Fibroblast of lung (primary cell): ENCODE data around the gene LMF2. TPM values are rescaled to one million over a fixed set of nuclear protein-coding genes. Genes with fewer than 3 reads are reported as not detected.

Experiments
- DNase-seq, 2 donors: peaks; one replicate each; pipeline versions ENCODE4 v3.0.0 to v3.0.0-alpha.2; 2010; ENCODE audit warnings: low read depth in 2 of 2
- H2AFZ ChIP-seq: 2 replicates; pipeline ENCODE4 v1.5.1; 2012; ENCODE audit warnings: low read length, control low read depth, inconsistent platforms
- H3K27ac ChIP-seq: 2 replicates; pipeline ENCODE4 v1.5.1; 2011; ENCODE audit warnings: low read length, control low read depth; ENCODE audit not compliant: insufficient read depth
- H3K27me3 ChIP-seq: 2 replicates; pipeline ENCODE4 v1.5.1; 2011; ENCODE audit warnings: mild to moderate bottlenecking, low read length; ENCODE audit not compliant: control insufficient read depth, insufficient read depth
- H3K36me3 ChIP-seq: 2 replicates; pipeline ENCODE4 v1.5.1; 2011; ENCODE audit warnings: low read length; ENCODE audit not compliant: control insufficient read depth, insufficient read depth
- H3K4me1 ChIP-seq: 2 replicates; pipeline ENCODE4 v1.5.1; 2011; ENCODE audit warnings: low read length; ENCODE audit not compliant: control insufficient read depth, insufficient read depth; ENCODE audit errors: extremely low read depth
- H3K4me2 ChIP-seq: 2 replicates; pipeline ENCODE4 v1.5.1; 2011; ENCODE audit warnings: low read length, control low read depth; ENCODE audit not compliant: insufficient read depth; ENCODE audit errors: extremely low read depth
- H3K4me3 ChIP-seq, 4 experiments: fragments of 200-600 bp in 1 of 4; sonication (generic) in 1 of 4; replicated peaks in 1 of 4; 2 replicates each; pipeline ENCODE4 v1.5.1; 2011 to 2016; ENCODE audit warnings: low read length in 4 of 4, low read depth in 3 of 4, mild to moderate bottlenecking in 3 of 4, control low read depth in 2 of 4, inconsistent platforms in 1 of 4, mixed read lengths in 1 of 4; ENCODE audit not compliant: insufficient read depth in 1 of 4; ENCODE audit errors: control extremely low read depth in 1 of 4
- H3K79me2 ChIP-seq: 2 replicates; pipeline ENCODE4 v1.5.1; 2012; ENCODE audit warnings: mild to moderate bottlenecking, low read length, inconsistent platforms; ENCODE audit not compliant: control insufficient read depth, insufficient read depth
- H3K9ac ChIP-seq: 2 replicates; pipeline ENCODE4 v1.5.1; 2011; ENCODE audit warnings: mild to moderate bottlenecking, low read length, control low read depth; ENCODE audit not compliant: insufficient read depth
- H3K9me3 ChIP-seq: 2 replicates; pipeline ENCODE4 v1.5.1; 2012; ENCODE audit warnings: low read depth, low read length; ENCODE audit not compliant: control insufficient read depth, insufficient read depth
- H4K20me1 ChIP-seq: 2 replicates; pipeline ENCODE4 v1.5.1; 2011; ENCODE audit warnings: low read length; ENCODE audit not compliant: control insufficient read depth, insufficient read depth; ENCODE audit errors: extremely low read depth
- CTCF ChIP-seq, 2 donors: IDR thresholded peaks in 1 of 2; conservative IDR thresholded peaks in 1 of 2; 1 replicate in 1 of 2; 2 replicates in 1 of 2; pipeline ENCODE4 v1.5.1; 2011 to 2012; ENCODE audit warnings: low read length in 2 of 2, control low read depth in 1 of 2, inconsistent platforms in 1 of 2, low read depth in 1 of 2, mild to moderate bottlenecking in 1 of 2
- EZH2 ChIP-seq: IDR thresholded peaks from 2 replicates; pipeline ENCODE4 v1.5.1; 2012; ENCODE audit warnings: low read length, control low read depth, mild to moderate bottlenecking; ENCODE audit errors: missing control alignments
- polyA plus RNA-seq, 2 donors: library from polyadenylated mRNA; depleted of rRNA in 1 of 2; stranded (reverse) in 1 of 2; unstranded in 1 of 2; fragments of >200 nt; gene quantifications; 2 replicates each; pipeline ENCODE4 v1.2.1, GENCODE V29; 2011 to 2012; ENCODE audit warnings: missing spikeins in 1 of 2
- total RNA-seq: library from RNA; depleted of rRNA; stranded (reverse); fragments of >200 nt; gene quantifications from 2 replicates; pipeline ENCODE4 v1.2.1, GENCODE V29; 2014

LMF2 gene
- total and polyA plus RNA-seq, 2 donors (not counting 1 experiment from before 2014, with no cell fraction given): 25.8 to 37.8 TPM

GRCh38 chr22:50500452-50500851 is 7.0 kb downstream of the LMF2 start:
- no peak for DNase-seq
- TF ChIP-seq CTCF (conservative IDR thresholded peaks at IDR 0.05 in 1 of 2, IDR thresholded peaks at IDR 0.05 in 1 of 2; ENCODE audit: low read depth in 1 of 2, low read length in 2 of 2): no peak
- no peak for TF ChIP-seq EZH2
- H3K36me3 ChIP-seq: peaks cover 14% of the 10 kb centered on the region

DNA sequence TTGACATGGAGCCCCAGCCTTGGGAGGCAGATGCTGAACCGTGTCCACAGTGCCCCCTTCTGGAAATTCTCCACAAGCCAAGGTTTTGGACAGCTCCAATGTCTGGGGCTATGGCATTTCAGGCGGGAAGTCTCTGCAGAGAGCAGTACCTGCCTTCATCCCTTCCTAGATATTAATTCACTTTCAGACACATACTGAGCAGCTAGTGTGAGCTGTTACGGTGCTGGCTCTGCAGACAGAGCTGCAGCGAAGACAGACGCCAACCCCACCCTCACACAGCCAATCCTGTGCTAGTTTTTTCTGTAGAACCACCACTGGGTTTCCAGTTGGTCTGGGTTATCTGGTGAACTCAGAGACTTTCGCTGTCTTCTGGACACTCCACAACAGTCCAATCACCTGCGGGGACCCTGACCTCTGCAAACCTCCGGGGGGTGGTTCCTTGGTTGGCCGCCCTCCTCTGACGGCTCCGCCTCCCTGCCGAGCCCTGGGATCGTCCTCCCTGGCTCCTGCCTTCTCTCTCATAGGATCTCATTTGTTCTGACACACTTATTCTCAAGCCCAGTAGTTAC is 9.1 kb downstream of the LMF2 start:
- H4K20me1 ChIP-seq: no peaks in the 10 kb centered on the region
- H3K79me2 ChIP-seq: no peaks in the 10 kb centered on the region
- peak; percentile 36 to 62 for DNase-seq
- H3K9me3 ChIP-seq: no peaks in the 10 kb centered on the region
- no peak overlapping the region for H3K4me3 ChIP-seq
- H3K4me2 ChIP-seq: no peak overlapping the region
- no peak for TF ChIP-seq EZH2
- peak; percentile 54 to 80 for TF ChIP-seq CTCF (conservative IDR thresholded peaks at IDR 0.05 in 1 of 2, IDR thresholded peaks at IDR 0.05 in 1 of 2; ENCODE audit: low read depth in 1 of 2, low read length in 2 of 2)
- H3K9ac ChIP-seq: no peak overlapping the region
- H3K27me3 ChIP-seq: no peaks in the 10 kb centered on the region
- no peaks in the 10 kb centered on the region for H3K4me1 ChIP-seq
- H3K27ac ChIP-seq: no peak overlapping the region
- H2AFZ ChIP-seq: no peak overlapping the region
- peaks cover 5% of the 10 kb centered on the region for H3K36me3 ChIP-seq

More at GRCh38 chr22:50500452-50500851, 7.0 kb downstream of the LMF2 start:
- Histone ChIP-seq H3K4me2 (no peak overlapping the region), H3K4me1 (no peaks in the 10 kb centered on the region), H2AFZ (no peak overlapping the region), H3K9ac (no peak overlapping the region), H3K4me3 (no peak overlapping the region), H3K27me3 (no peaks in the 10 kb centered on the region), H3K9me3 (no peaks in the 10 kb centered on the region), H3K79me2 (no peaks in the 10 kb centered on the region), H3K27ac (no peak overlapping the region), H4K20me1 (no peaks in the 10 kb centered on the region)

- H3K4me3 ChIP-seq: no peak overlapping the region
- no peak overlapping the region for H3K4me2 ChIP-seq
- no peak for TF ChIP-seq CTCF (conservative IDR thresholded peaks at IDR 0.05 in 1 of 2, IDR thresholded peaks at IDR 0.05 in 1 of 2; ENCODE audit: low read depth in 1 of 2, low read length in 2 of 2)
- H3K79me2 ChIP-seq: no peaks in the 10 kb centered on the region
- H3K9ac ChIP-seq: no peak overlapping the region
- no peaks in the 10 kb centered on the region for H3K4me1 ChIP-seq
- H3K27me3 ChIP-seq: no peaks in the 10 kb centered on the region
- H3K9me3 ChIP-seq: no peaks in the 10 kb centered on the region
- H2AFZ ChIP-seq: no peak overlapping the region
- no peak overlapping the region for H3K27ac ChIP-seq
- DNase-seq: no peak
- H3K36me3 ChIP-seq: no peaks in the 10 kb centered on the region
- H4K20me1 ChIP-seq: no peaks in the 10 kb centered on the region
Observed at GRCh38 chr22:50497093-50497492, 10.4 kb downstream of the LMF2 start.
